ENCODE results near the gene HTT. TPM values are rescaled to one million over a fixed set of nuclear protein-coding genes. Genes with fewer than 3 reads are reported as not detected.
A peak's percentile ranks its signal among the peaks of the same experiment; 100 is the strongest.
"Not testable (repeated sequence)": the region's sequence is repeated elsewhere in the genome, so short reads cannot be mapped to it uniquely, and the experiment has no call there.

The HTT gene
- total RNA-seq, 1 experiment from 2014 or later = 17.2 TPM

DNA sequence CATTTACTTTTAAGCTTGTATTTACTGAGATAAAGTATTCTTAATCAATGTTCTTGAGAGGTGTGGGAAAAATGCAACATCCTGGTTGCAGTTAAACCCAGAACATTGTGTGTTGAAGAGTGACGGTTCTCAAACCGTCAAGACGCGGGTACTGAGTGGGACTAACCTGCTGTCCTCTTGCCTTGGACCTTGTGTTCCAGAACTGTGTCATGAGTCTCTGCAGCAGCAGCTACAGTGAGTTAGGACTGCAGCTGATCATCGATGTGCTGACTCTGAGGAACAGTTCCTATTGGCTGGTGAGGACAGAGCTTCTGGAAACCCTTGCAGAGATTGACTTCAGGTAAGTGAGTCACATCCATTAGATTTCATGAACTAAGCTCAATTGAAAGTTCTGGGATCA is 59.7 kb downstream of the HTT start:
- in situ Hi-C loops (cut with HindIII; ENCODE audit: low pct_unique_long_range_greater_than_20kb, low sequenced_read_pairs) = no loop called here
- no peak for DNase-seq (ENCODE audit: low read depth, low spot score)

DNA sequence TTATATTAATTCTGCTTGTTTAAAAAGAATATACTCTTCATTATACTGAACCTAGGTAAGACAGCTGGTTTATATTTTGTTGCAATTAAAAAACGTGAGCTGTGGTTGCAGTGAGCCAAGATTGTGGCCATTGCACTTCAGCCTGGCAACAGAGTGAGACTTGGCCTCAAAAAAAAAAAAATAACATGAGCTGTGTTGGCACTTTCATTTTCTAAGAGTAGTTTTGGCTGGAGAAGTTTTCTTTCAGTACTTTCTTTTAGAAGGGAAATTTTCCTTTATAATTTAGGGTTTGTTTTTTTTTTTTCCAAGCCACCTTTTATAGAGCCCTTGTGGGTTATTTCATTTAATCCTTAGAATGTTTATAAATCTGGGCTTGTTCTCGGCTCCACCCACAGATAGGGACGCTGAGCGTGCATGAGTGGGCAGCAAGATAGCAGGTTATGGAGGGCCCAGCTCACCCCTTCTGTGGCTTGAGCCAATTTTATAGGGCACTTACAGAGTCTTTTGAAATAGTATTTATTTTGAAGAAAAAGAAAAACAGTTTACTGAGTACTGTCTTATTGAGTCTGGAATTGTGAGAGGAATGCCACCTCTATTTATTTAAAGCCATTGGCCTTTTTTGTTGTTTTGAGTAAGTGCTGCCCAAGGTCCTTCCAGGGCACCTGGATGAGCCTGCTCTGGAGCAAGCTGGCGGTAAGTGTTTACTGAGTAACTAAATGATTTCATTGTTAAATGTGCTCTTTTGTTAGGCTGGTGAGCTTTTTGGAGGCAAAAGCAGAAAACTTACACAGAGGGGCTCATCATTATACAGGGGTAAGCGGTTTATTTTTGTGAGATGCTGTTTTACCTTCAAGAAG is 60.9 kb downstream of the HTT start:
- no peak for DNase-seq (ENCODE audit: low read depth, low spot score)
- in situ Hi-C loops (cut with HindIII; ENCODE audit: low pct_unique_long_range_greater_than_20kb, low sequenced_read_pairs) = no loop called here

- in situ Hi-C loops (cut with HindIII; ENCODE audit: low pct_unique_long_range_greater_than_20kb, low sequenced_read_pairs) = no loop called here
Observed at GRCh38 chr4:3136454-3136853, 62.0 kb downstream of the HTT start.

DNA sequence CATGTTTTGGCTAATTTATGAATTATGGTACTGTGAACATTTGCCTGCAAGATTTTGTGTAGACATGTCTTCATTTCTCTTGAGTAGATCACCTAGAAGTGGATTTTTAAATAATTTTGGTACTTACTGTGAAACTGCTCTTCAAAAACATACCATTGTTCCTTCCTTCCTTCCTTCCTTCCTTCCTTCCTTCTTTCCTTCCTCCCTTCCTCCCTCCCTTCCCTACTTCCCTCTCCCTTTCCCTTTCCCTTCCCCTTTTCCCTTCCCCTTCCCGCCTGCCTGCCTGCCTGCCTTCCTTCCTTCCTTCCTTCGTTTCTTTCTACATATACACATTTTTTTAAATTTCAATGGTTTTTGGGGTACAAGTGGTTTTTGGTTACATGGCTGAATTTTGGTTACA is 63.4 kb downstream of the HTT start:
- in situ Hi-C loops (cut with HindIII; ENCODE audit: low pct_unique_long_range_greater_than_20kb, low sequenced_read_pairs) = no loop called here
- no peak for DNase-seq (ENCODE audit: low read depth, low spot score)

More at GRCh38 chr4:3136454-3136853, 62.0 kb downstream of the HTT start:
- peak; percentile 33 for DNase-seq (ENCODE audit: low read depth, low spot score)

DNA sequence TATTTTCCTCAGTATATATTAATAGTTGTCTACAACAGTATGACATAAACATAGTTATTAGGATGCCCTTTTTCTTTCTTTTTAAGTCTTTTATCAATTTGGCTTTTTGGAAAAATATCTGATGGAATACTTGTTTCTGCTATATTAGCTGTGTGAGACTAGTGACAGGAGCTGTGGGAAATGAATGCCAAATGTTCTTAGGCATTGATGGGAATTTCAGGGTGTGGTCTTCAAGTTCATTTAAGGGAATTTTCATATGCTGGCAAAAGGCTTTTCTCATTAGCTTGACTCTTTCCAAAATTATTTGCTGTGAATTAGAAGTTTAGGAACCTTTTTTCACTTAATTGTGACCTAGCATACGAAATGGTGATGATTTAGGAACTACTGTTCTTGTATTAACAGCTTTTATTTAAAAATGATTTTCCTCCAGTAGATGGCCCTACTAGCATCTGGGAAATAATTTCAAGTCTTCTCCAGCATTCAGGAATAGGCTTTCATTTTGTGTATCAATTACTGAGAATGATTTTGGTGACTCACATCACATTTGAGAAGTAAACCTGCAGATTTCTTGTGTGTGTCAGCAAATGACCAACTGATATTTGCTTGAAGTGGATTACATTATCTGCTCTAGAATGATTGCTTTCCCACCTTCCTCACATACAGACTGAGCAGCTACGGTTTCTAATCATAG is 70.9 kb downstream of the HTT start:
- DNase-seq (ENCODE audit: low read depth, low spot score) = no peak
- in situ Hi-C loops (cut with HindIII; ENCODE audit: low pct_unique_long_range_greater_than_20kb, low sequenced_read_pairs) = no loop called here

GRCh38 chr4:3148926-3149325 is 74.4 kb downstream of the HTT start:
- no peak for DNase-seq (ENCODE audit: low read depth, low spot score)
- in situ Hi-C loops (cut with HindIII; ENCODE audit: low pct_unique_long_range_greater_than_20kb, low sequenced_read_pairs) = no loop called here

GRCh38 chr4:3151238-3151637 is 76.8 kb downstream of the HTT start:
- DNase-seq (ENCODE audit: low read depth, low spot score); in situ Hi-C loops (cut with HindIII; ENCODE audit: low pct_unique_long_range_greater_than_20kb, low sequenced_read_pairs): not testable (repeated sequence)

- in situ Hi-C loops (cut with HindIII; ENCODE audit: low pct_unique_long_range_greater_than_20kb, low sequenced_read_pairs) = no loop called here
- no peak for DNase-seq (ENCODE audit: low read depth, low spot score)
Observed at GRCh38 chr4:3157366-3157765, 82.9 kb downstream of the HTT start.

DNA sequence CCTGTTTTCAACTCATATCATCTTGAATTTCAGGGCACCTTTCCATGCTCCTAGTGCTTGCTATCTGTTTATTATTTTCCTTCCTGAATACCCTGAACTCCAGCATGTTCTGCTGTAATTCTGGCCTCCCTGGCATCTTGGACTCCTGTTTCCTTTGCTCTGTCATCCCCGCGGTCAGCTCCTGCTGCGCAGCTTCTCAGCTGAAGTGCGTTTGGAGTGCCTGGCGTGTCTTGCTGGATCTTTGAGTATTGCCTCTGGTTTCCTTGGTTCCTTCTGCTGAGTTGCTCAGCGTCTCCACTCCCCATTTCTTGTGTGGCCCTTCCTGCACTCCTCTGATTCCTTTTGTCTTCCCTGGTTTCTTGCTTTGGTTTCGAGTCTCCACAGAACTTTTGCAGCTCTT is 84.4 kb downstream of the HTT start:
- in situ Hi-C loops (cut with HindIII; ENCODE audit: low pct_unique_long_range_greater_than_20kb, low sequenced_read_pairs) = no loop called here
- DNase-seq (ENCODE audit: low read depth, low spot score) = no peak

- DNase-seq (ENCODE audit: low read depth, low spot score) = no peak
- in situ Hi-C loops (cut with HindIII; ENCODE audit: low pct_unique_long_range_greater_than_20kb, low sequenced_read_pairs) = no loop called here
Observed at GRCh38 chr4:3160438-3160837, 86.0 kb downstream of the HTT start.

GRCh38 chr4:3161044-3161443 is 86.6 kb downstream of the HTT start:
- DNase-seq (ENCODE audit: low read depth, low spot score); in situ Hi-C loops (cut with HindIII; ENCODE audit: low pct_unique_long_range_greater_than_20kb, low sequenced_read_pairs): not testable (repeated sequence)

DNA sequence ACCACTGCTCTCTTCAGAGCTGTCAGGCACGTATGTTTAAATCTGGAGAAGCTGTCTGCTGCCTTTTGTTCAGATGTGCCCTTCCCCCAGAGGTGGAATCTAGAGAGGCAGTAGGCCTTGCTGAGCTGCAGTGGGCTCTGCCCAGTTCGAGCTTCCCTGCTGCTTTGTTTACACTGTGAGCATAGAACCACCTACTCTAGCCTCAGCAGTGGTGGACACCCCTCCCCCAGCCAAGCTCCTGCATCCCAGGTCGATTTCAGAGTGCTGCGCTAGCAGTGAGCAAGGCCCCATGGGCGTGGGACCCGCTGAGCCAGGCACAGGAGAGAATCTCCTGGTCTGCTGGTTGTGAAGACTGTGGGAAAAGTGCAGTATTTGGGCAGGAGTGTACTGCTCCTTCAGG is 92.0 kb downstream of the HTT start:
- in situ Hi-C loops (cut with HindIII; ENCODE audit: low pct_unique_long_range_greater_than_20kb, low sequenced_read_pairs); DNase-seq (ENCODE audit: low read depth, low spot score): not testable (repeated sequence)

- in situ Hi-C loops (cut with HindIII; ENCODE audit: low pct_unique_long_range_greater_than_20kb, low sequenced_read_pairs) = no loop called here
- DNase-seq (ENCODE audit: low read depth, low spot score) = no peak
Observed at GRCh38 chr4:3168029-3168428, 93.5 kb downstream of the HTT start.

- no peak for DNase-seq (ENCODE audit: low read depth, low spot score)
- in situ Hi-C loops (cut with HindIII; ENCODE audit: low pct_unique_long_range_greater_than_20kb, low sequenced_read_pairs) = no loop called here
Observed at GRCh38 chr4:3174371-3175338, 100.2 kb downstream of the HTT start.

- in situ Hi-C loops (cut with HindIII; ENCODE audit: low pct_unique_long_range_greater_than_20kb, low sequenced_read_pairs) = no loop called here
- no peak for DNase-seq (ENCODE audit: low read depth, low spot score)
Observed at GRCh38 chr4:3176367-3177229, 102.1 kb downstream of the HTT start.

DNA sequence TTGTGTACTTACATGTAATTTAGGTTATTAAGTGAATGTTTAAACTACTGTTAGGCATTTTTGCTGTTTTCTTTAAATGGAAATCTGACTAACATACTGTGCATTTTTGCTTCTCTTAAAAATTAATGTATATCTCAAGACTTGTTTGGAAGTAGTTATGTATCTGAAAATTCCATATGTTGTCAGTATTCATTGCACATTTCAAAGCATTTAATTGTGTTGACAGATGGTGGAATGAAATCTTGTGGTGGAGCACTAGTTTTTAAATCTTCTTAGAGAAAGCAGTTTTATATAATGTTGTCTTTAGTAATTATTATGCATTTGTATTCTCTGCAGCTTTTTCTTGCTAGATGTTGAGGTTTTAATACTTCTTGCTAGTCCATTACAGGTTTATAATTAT is 102.9 kb downstream of the HTT start:
- in situ Hi-C loops (cut with HindIII; ENCODE audit: low pct_unique_long_range_greater_than_20kb, low sequenced_read_pairs) = no loop called here

GRCh38 chr4:3177905-3178304 is 103.4 kb downstream of the HTT start:
- in situ Hi-C loops (cut with HindIII; ENCODE audit: low pct_unique_long_range_greater_than_20kb, low sequenced_read_pairs) = no loop called here

More for the DNA sequence above, 102.9 kb downstream of the HTT start:
- no peak for DNase-seq (ENCODE audit: low read depth, low spot score)

More at GRCh38 chr4:3177905-3178304, 103.4 kb downstream of the HTT start:
- DNase-seq (ENCODE audit: low read depth, low spot score) = no peak
